K562 (cell line): ENCODE results near the gene PNISR. TPM values are rescaled to one million over a fixed set of nuclear protein-coding genes. Genes with fewer than 3 reads are reported as not detected.
A peak's percentile ranks its signal among the peaks of the same experiment; 100 is the strongest.

Source experiments
- ATAC-seq: fragments of 200-7000 bp; cut with Tn5 transposase; 3 replicates; pipeline ENCODE4 v1.9.1; 2020; ENCODE audit warnings: moderate library complexity
- BruUV-seq: library from RNA; stranded (reverse); fragments of 400-500 nt; replicated peaks from 2 replicates; lab custom pipeline; 2021; lab: Mats Ljungman, UMichigan
- CTCF ChIA-PET: fragments of 300-600 bp; formaldehyde crosslinking; extraction: SDS; loops from one replicate; lab custom pipeline; 2021; ENCODE audit warnings: low intra/inter-chr PET ratio; lab: Yijun Ruan, JAX
- POLR2A ChIA-PET: fragments of 300-600, 350-650 bp; sonication (Branson Sonifier 250); formaldehyde crosslinking; extraction: SDS; loops from one replicate; lab custom pipeline; 2021; ENCODE audit warnings: antibody characterized with exemption, inconsistent platforms; lab: Yijun Ruan, JAX
- DNase-seq, 4 experiments: peaks; one replicate each; pipeline versions ENCODE4 v3.0.0 to v3.0.0-alpha.2; 2011 to 2018; ENCODE audit warnings: low spot score in 3 of 4, mixed read lengths in 3 of 4; ENCODE audit errors: extremely low read depth in 1 of 4
- FAIRE-seq: peaks from 2 replicates; lab custom pipeline; 2011; peaks lifted over from hg19 to GRCh38; lab: Jason Lieb, UNC
- H2AFZ ChIP-seq: 2 replicates; pipeline ENCODE4 v1.6.0; 2011; ENCODE audit warnings: low read depth, low read length, control low read depth, inconsistent platforms
- H3K27ac ChIP-seq: fragments of 200-600 bp; 3 replicates; pipeline ENCODE4 v1.8.0; 2011; ENCODE audit warnings: low read depth, mild to moderate bottlenecking, control low read depth, inconsistent platforms, low read length, moderate library complexity, mixed read lengths; ENCODE audit errors: extremely low read depth
- H3K27me3 ChIP-seq, 2 experiments: fragments of 300-600 bp in 1 of 2; 2 replicates in 1 of 2; 3 replicates in 1 of 2; pipeline versions ENCODE4 v1.6.0 to v1.8.0; 2011; ENCODE audit warnings: inconsistent platforms in 2 of 2, low read length in 2 of 2, mild to moderate bottlenecking in 1 of 2, mixed read lengths in 1 of 2, moderate library complexity in 1 of 2; ENCODE audit not compliant: control insufficient read depth in 2 of 2, insufficient read depth in 2 of 2
- H3K36me3 ChIP-seq: fragments of 300-600 bp; 3 replicates; pipeline ENCODE4 v1.8.0; 2011; ENCODE audit warnings: mild to moderate bottlenecking, low read length, inconsistent platforms; ENCODE audit not compliant: control insufficient read depth, insufficient read depth
- H3K4me1 ChIP-seq, 2 experiments: fragments of 200-600 bp in 1 of 2; replicated peaks in 1 of 2; 2 replicates in 1 of 2; 3 replicates in 1 of 2; pipeline versions ENCODE4 v1.5.1 to v1.8.0; 2011; ENCODE audit warnings: inconsistent platforms in 2 of 2, low read length in 2 of 2, mild to moderate bottlenecking in 1 of 2, mixed read lengths in 1 of 2, moderate library complexity in 1 of 2; ENCODE audit not compliant: control insufficient read depth in 2 of 2, insufficient read depth in 2 of 2
- H3K4me2 ChIP-seq: 2 replicates; pipeline ENCODE4 v1.6.1; 2011; ENCODE audit warnings: low read length, control low read depth, inconsistent platforms, mixed read lengths; ENCODE audit not compliant: insufficient read depth
- H3K4me3 ChIP-seq: fragments of 200-600 bp; sonication (generic), shearing (Covaris generic); 2 replicates; pipeline ENCODE4 v1.5.1; 2016; ENCODE audit warnings: control low read depth, inconsistent platforms
- H3K79me2 ChIP-seq: fragments of 200-600 bp; 3 replicates; pipeline ENCODE4 v1.8.0; 2011; ENCODE audit warnings: low read length, inconsistent platforms; ENCODE audit not compliant: control insufficient read depth, insufficient read depth
- H3K9ac ChIP-seq, 2 experiments: 2 replicates each; pipeline versions ENCODE4 v1.6.0 to v1.6.1; 2011; ENCODE audit warnings: low read depth in 2 of 2, low read length in 2 of 2, control low read depth in 1 of 2, inconsistent platforms in 1 of 2, mild to moderate bottlenecking in 1 of 2, mixed read lengths in 1 of 2; ENCODE audit not compliant: insufficient read depth in 1 of 2
- H3K9me1 ChIP-seq: one replicate; pipeline ENCODE4 v1.6.0; 2011; ENCODE audit warnings: inconsistent platforms, mild to moderate bottlenecking, low read length, moderate library complexity; ENCODE audit not compliant: control insufficient read depth, insufficient read depth
- H3K9me3 ChIP-seq: replicated peaks from 2 replicates; pipeline ENCODE4 v1.5.1; 2011; ENCODE audit warnings: low read depth, low read length, inconsistent platforms; ENCODE audit not compliant: control insufficient read depth, insufficient read depth
- H4K20me1 ChIP-seq: replicated peaks from 2 replicates; pipeline ENCODE4 v1.6.1; 2011; ENCODE audit warnings: low read length, inconsistent platforms, mixed read lengths; ENCODE audit not compliant: control insufficient read depth, insufficient read depth
- MIER1 ChIP-seq: fragments of 450-650 bp; IDR thresholded peaks from 2 replicates; pipeline ENCODE4 v1.6.1; 2016; ENCODE audit warnings: antibody characterized with exemption, mild to moderate bottlenecking, low read depth
- SAP30 ChIP-seq: fragments of 200-600 bp; sonication (generic); IDR thresholded peaks from 2 replicates; pipeline ENCODE4 v1.6.1; 2012; ENCODE audit warnings: borderline replicate concordance, low read depth, mild to moderate bottlenecking, moderate library complexity, low read length, control low read depth, inconsistent platforms; ENCODE audit not compliant: insufficient read depth, poor library complexity, severe bottlenecking
- WGBS: fragments of 100-300 bp; shearing (Covaris generic); methylation state at CpG from one replicate; pipeline ENCODE4 v1.1.6; 2016; ENCODE audit warnings: low coverage, mixed read lengths; ENCODE audit not compliant: insufficient coverage; ENCODE audit errors: missing lambda C conversion rate; 5-methylcytosine and 5-hydroxymethylcytosine counted together
- in situ Hi-C: fragments of 300-500 bp; cut with MboI; formaldehyde crosslinking; loops from 4 replicates; pipeline ENCODE4 v1.15.0; 2018; ENCODE audit warnings: inconsistent platforms, mixed read lengths
- intact Hi-C: fragments of 100-400 bp; cut with micrococcal nuclease; formaldehyde crosslinking; loops from 2 replicates; pipeline ENCODE4 v1.14.2; 2022
- polyA plus RNA-seq, 8 experiments: library from polyadenylated mRNA; depleted of rRNA in 4 of 8; stranded (reverse) in 5 of 8; unstranded in 3 of 8; fragments of >200 nt; fragmentation: Nextera tagmentation in 2 of 8; fragmentation: Illumina TruSeq in 1 of 8; extraction: Ambion mirVana in 2 of 8; extraction: Trizol in 1 of 8; gene quantifications; 2 replicates each; pipeline versions ENCODE4 v1.2.1 to v1.2.3, GENCODE V29; 2011 to 2014; ENCODE audit warnings: inconsistent platforms in 1 of 8, missing spikeins in 1 of 8
- total RNA-seq, 7 experiments: library from RNA; depleted of rRNA in 6 of 7; stranded (reverse); fragments of >200 nt in 6 of 7; fragmentation: Illumina TruSeq in 2 of 7; extraction: Trizol in 2 of 7; gene quantifications; 2 replicates each; pipeline versions ENCODE4 v1.2.1 to v1.2.3, GENCODE V29; 2011 to 2021; ENCODE audit warnings: low replicate concordance in 1 of 7
- TF ChIP-seq, protein P1 (sequence below): fragments of 250-450 bp; sonication (Bioruptor Pico); IDR thresholded peaks from 2 replicates; pipeline ENCODE4 v1.8.0; 2022; ENCODE audit warnings: inconsistent platforms

PNISR gene
- total and polyA plus RNA-seq, 9 of the 15 experiments (the other 6 are each of a cell fraction or from before 2014, with no cell fraction given), result 97.4 to 206 (median 131) TPM

DNA sequence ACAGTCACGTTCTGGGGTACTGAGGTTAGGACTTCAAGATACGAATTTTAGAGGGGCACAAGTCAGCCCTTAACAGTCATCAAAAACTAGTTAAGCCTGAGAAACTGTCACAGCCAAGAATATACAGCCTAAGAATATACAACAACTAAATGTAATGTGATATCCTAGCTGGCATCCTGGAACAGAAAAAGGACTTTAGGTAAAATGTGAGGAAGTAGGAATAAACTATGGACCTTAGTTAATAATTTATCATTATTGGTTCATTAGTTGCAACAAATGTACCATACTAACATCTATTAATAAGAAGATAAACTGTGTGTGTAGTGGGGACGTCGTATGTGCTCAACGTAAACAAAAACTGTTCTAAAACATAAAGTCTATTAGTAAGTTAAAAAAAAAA is 1.1 kb downstream of the PNISR start:
- POLR2A ChIA-PET, result interaction anchor here (0.6 to 2.8 kb wide), 8 partner anchors 9 to 98 kb away, joined by 3 to 15 read pairs (median 5); partner anchors contain the start of gene COQ3
- peak overlapping the region; percentile 93 for H3K4me2 ChIP-seq
- peak overlapping the region; percentile 100 for H3K27ac ChIP-seq
- peak overlapping the region; percentile 79 for H3K4me3 ChIP-seq
- BruUV-seq, result no TSS peak
- WGBS, result 5% methylated on average over 5 of the region's 5 CpGs
- peak overlapping the region in 1 of 2 experiments; percentile 99; a peak in 2 of 4 replicates for H3K9ac ChIP-seq
- peaks cover 39% of the 10 kb centered on the region for H3K36me3 ChIP-seq
- ATAC-seq, result no peak
- H2AFZ ChIP-seq, result no peak overlapping the region
- no peaks in the 10 kb centered on the region for H3K9me3 ChIP-seq
- DNase-seq, result no peak
- no peak for FAIRE-seq
- CTCF ChIA-PET, result no interaction called here
- H3K4me1 ChIP-seq, result peaks cover 8 to 20% of the 10 kb centered on the region in 2 experiments; a peak in 4 of 5 replicates
- H3K79me2 ChIP-seq, result peaks cover 78% of the 10 kb centered on the region
- intact Hi-C loops (no loop called here), in situ Hi-C loops (no loop called here)
- H4K20me1 ChIP-seq, result peaks cover 22% of the 10 kb centered on the region; the same call in 1 of the 2 replicates
- no peaks in the 10 kb centered on the region for H3K27me3 ChIP-seq
- H3K9me1 ChIP-seq, result peaks cover 4% of the 10 kb centered on the region
- TF ChIP-seq MIER1, result 0 out of 2 replicates have a peak, but pooled peaks have one; percentile 24
- TF ChIP-seq, protein P1, sequence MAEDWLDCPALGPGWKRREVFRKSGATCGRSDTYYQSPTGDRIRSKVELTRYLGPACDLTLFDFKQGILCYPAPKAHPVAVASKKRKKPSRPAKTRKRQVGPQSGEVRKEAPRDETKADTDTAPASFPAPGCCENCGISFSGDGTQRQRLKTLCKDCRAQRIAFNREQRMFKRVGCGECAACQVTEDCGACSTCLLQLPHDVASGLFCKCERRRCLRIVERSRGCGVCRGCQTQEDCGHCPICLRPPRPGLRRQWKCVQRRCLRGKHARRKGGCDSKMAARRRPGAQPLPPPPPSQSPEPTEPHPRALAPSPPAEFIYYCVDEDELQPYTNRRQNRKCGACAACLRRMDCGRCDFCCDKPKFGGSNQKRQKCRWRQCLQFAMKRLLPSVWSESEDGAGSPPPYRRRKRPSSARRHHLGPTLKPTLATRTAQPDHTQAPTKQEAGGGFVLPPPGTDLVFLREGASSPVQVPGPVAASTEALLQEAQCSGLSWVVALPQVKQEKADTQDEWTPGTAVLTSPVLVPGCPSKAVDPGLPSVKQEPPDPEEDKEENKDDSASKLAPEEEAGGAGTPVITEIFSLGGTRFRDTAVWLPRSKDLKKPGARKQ (CRISPR knock-in tag), result no peak
- no peak for TF ChIP-seq SAP30
